Posterior vena cava (tissue), 2 donors: Measurements from ENCODE around the gene TM2D3. TPM values are rescaled to one million over a fixed set of nuclear protein-coding genes. Genes with fewer than 3 reads are reported as not detected.

Experiments
- DNase-seq: peaks from one replicate; pipeline ENCODE4 v3.0.0-alpha.2; 2020; ENCODE audit warnings: low spot score
- intact Hi-C, 2 donors: fragments of 100-400 bp; cut with DNase I; formaldehyde crosslinking; loops; one replicate each; pipeline versions ENCODE4 v1.14.1 to v1.14.2; 2022 to 2023
- total RNA-seq, 2 donors: library from RNA; stranded (reverse); fragmentation: NEBNext Ultra II Directional; extraction: Animal tissue kit (Norgen Biotek cat#: 25700); gene quantifications; one replicate each; pipeline ENCODE4 v1.2.1, GENCODE V29; 2021
- donor health status: DM: yes; HTN: yes; CAD: no.
- donor health status: DM: yes; HTN: yes; CAD: no.

The TM2D3 gene
- total RNA-seq, 2 donors from 2014 or later, result 39.9 to 44.1 TPM

GRCh38 chr15:101612676-101613075 is 39.5 kb downstream of the TM2D3 start:
- intact Hi-C loops, result no loop called here
- no peak for DNase-seq

DNA sequence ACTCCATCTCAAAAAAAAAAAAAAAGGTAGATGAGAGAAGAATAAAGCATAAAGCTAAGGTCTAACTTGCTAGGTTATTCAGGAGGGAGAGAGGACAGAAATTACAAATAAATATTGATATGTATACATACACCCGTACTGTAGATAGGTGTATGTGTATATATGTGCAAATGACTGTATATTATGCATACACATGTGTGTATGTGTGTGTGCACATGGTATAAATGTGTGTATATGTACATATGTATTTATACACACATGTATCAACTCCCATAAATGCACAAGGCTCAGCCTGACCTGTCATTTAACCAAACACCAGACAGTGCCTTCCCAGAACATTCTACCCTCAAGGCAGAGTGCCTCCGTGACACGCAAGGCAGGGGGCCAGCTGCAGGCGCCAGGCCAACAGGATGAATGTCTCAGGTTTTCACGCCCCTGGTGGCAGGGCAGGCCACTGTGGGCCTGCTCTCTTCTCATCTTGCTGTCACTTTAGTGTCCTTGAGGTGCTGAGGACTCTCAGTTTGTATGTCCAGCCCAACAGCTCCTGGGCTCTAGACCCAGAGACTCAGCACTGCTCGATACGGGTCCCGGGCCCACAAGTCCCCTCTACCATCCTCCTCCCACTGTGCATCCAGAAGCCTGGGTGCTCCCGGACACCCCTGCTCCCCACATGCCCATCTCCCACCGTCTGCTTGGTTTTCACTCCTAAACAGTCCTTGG is 40.4 kb downstream of the TM2D3 start:
- no peak for DNase-seq
- intact Hi-C loops, result no loop called here

DNA sequence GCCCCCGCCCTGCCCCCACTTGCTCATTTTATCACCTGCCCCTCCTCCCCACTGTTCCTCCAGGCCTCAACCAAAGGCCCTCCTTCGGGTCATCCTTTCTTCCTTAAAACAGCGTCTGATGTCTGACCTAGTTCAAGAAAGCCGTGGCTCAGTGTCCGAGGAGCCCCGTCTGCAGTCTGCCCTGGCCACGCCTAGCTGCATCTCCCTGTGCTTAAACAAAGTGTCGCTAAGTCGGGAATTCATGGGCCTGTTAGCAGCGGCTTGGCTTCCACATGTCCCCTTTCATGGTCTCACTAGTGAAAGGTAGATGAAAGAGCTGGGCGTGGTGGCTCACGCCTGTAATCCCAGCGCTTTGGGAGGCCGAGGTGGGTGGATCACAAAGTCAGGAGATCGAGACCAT is 41.2 kb downstream of the TM2D3 start:
- no peak for DNase-seq
- intact Hi-C loops, result no loop called here

DNA sequence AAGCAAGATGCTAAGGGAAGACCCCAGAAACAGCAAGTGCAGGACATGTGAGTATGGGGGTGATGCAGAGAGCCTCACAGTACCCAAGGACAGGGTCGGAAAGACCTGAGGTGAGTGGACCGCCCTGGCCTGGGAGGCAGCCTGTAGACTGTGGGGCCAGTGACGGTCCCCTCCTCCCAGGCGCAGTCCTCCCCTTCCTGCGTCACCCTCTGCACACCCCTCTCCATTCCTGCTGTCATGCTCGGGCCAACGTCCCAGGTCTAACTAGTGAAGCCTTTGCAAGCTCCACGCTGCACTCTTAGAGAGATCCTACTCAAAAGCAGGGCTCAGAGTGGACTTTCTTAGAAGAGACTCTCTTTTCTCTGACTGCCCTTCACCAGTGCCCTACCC is 41.6 kb downstream of the TM2D3 start:
- intact Hi-C loops, result no loop called here
- no peak for DNase-seq

DNA sequence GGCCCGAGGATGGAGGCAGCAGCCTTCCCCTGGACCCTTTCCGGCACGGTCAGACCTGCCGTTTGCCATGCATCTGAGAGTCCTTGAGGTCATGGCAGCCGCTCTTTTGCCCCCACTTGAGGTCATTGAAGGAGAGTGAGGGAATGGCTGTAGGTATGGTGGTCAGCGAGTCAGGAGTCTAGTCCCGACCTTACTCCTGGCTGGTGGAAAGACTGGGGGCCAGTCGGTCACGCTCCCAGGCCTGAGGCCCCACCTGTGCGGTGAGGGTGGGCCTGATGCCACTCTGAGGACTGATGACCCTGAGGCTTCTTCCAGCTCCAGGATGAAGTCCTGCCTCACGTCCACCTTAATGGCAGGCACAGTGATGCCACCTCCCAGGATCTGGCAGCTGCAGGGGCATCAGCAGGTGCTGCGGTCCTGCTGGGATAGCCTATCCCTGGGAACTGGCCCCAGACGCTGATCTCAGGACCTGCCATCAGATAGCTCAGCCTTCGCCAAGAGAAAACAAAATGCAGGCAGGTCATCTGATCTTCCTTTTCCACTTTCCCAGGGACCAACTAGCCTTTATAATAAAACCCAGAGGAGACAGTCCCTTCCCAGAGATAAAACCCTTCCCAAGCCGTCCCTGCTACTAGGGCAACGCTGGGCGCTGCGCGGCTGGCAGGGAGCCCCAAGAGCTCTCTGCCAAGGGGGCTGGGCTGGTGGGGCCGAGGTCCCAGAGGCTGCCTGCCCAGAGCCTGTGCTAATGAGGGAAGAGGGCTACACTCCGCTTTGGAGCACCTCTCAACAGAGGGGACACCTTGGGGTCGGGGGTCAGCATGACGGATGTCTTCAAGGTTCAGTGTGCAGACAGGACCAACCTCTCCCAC is 42.2 kb downstream of the TM2D3 start:
- intact Hi-C loops, result no loop called here
- DNase-seq, result no peak

DNA sequence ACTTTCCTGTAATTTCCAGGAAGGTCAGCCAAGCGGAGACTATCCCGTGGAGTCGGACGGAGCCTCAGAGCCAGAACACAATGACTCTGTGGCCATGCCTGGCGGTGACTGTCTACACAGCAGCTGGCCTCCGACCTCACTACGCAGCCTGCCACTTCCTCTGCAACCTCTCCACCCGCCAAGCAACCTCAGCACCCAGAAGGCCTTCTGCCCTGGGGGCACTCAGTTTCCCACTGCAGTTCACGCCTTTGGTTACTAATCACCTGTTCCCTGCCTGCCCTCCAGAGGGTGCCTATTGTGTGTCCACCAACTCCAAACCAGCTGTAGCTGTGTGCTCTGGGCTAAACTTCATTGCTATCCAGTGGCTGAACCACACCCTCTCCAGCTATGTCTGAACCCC is 44.0 kb downstream of the TM2D3 start:
- DNase-seq, result no peak
- intact Hi-C loops, result no loop called here

- no peak for DNase-seq
Observed at GRCh38 chr15:101607108-101607507, 45.1 kb downstream of the TM2D3 start.

GRCh38 chr15:101604124-101604874 is 47.9 kb downstream of the TM2D3 start:
- intact Hi-C loops, result no loop called here
- DNase-seq, result no peak

More at GRCh38 chr15:101607108-101607507, 45.1 kb downstream of the TM2D3 start:
- intact Hi-C loops, result no loop called here

GRCh38 chr15:101602801-101603200 is 49.4 kb downstream of the TM2D3 start:
- no peak for DNase-seq
- intact Hi-C loops, result no loop called here

DNA sequence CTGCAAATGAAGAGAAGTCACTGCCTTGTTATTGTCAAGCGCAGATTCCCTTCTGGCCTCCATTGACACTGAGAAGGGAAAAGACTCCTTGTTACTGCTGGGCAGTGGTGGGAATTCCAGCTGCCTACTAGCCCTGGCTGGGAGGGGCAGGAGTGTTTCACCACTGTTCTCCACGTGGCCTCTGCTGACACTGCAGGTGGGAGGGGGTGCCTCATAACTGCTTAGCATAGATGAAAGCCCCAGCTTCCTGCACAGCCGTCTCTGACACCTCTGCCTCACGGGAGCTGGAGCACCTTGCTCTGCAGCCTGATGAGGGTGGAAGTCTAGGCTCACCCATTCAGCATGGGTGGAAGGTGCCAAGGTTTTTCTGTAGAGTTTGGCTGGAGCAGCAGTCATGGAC is 52.1 kb downstream of the TM2D3 start:
- intact Hi-C loops, result no loop called here
- no peak for DNase-seq

DNA sequence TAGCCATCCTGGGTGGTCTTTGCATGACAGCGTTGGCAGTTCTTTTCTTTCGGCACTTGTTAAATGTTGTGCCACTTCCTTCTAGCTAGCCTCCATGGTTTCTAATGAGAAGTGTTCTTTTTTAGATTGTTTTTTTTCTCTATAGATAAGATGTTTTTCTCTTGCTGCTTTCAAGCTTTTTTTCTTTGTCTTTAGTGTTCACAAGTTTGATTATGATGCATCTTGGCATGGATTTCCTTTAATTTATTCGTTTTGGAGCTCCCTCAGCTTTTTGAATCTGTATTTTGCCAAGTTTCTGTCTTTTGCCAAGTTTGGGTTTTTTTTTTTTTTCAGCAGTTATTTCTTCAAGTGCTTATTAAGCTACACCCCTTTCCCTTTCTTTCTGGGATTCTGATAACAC is 53.1 kb downstream of the TM2D3 start:
- no peak for DNase-seq
- intact Hi-C loops, result no loop called here

- intact Hi-C loops, result no loop called here
- DNase-seq, result no peak
Observed at GRCh38 chr15:101597360-101597928, 54.7 kb downstream of the TM2D3 start.

DNA sequence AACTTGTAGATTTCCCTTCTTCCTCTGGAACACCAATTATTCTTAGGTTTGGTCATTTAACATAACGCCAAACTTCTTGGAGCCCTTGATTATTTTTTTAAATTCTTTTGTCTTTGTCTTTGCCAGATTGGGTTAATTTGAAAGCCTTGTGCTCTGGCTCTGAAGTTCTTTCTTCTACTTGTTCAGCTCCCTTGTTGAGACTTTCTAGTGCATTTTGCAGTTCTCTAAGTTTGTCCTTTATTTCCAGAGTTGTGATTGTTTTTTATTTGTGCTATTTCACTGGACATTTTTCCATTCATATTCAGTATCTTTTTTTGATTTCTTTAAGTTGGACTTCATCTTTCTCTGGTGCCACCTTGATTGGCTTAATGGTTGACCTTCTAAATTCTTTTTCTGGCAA is 55.5 kb downstream of the TM2D3 start:
- intact Hi-C loops, result no loop called here
- DNase-seq, result no peak

Other genes starting within 250 kb of the TM2D3 start
- gene PCSK6, start 162.7 kb downstream of the TM2D3 start, total RNA-seq, result 1 to 10 TPM; 9.2 to 9.8 TPM
- 10 to 100 TPM; 10.3 to 10.9 TPM for gene TARS3, start 72.1 kb upstream of the TM2D3 start, total RNA-seq
- not detected for gene OR4F6, start 151.1 kb upstream of the TM2D3 start, total RNA-seq
- not detected for gene OR4F15, start 159.8 kb upstream of the TM2D3 start, total RNA-seq